Epithelial cell of esophagus (primary cell): Measurements from ENCODE around the gene NELFE.
A peak's percentile ranks its signal among the peaks of the same experiment; 100 is the strongest.

Source experiments
- DNase-seq: peaks from one replicate; pipeline ENCODE4 v3.0.0; 2010; ENCODE audit warnings: low read depth
- H3K4me3 ChIP-seq: 2 replicates; pipeline ENCODE4 v1.5.1; 2011; ENCODE audit warnings: mild to moderate bottlenecking, low read length, control low read depth
- TF ChIP-seq, protein P1 (sequence below): IDR thresholded peaks from 2 replicates; pipeline ENCODE4 v1.5.1; 2011; ENCODE audit warnings: low read depth, mild to moderate bottlenecking, low read length, control low read depth, inconsistent platforms; ENCODE audit not compliant: insufficient read depth; ENCODE audit errors: missing control alignments

NELFE gene

GRCh38 chr6:31947864-31948263, 10.9 kb downstream of the NELFE start:
- H3K4me3 ChIP-seq, result no peak overlapping the region
- TF ChIP-seq, protein P1, sequence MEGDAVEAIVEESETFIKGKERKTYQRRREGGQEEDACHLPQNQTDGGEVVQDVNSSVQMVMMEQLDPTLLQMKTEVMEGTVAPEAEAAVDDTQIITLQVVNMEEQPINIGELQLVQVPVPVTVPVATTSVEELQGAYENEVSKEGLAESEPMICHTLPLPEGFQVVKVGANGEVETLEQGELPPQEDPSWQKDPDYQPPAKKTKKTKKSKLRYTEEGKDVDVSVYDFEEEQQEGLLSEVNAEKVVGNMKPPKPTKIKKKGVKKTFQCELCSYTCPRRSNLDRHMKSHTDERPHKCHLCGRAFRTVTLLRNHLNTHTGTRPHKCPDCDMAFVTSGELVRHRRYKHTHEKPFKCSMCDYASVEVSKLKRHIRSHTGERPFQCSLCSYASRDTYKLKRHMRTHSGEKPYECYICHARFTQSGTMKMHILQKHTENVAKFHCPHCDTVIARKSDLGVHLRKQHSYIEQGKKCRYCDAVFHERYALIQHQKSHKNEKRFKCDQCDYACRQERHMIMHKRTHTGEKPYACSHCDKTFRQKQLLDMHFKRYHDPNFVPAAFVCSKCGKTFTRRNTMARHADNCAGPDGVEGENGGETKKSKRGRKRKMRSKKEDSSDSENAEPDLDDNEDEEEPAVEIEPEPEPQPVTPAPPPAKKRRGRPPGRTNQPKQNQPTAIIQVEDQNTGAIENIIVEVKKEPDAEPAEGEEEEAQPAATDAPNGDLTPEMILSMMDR, result no peak
- no peak for DNase-seq

GRCh38 chr6:31947070-31947675, 11.6 kb downstream of the NELFE start:
- no peak for DNase-seq
- TF ChIP-seq, protein P1, result no peak

DNA sequence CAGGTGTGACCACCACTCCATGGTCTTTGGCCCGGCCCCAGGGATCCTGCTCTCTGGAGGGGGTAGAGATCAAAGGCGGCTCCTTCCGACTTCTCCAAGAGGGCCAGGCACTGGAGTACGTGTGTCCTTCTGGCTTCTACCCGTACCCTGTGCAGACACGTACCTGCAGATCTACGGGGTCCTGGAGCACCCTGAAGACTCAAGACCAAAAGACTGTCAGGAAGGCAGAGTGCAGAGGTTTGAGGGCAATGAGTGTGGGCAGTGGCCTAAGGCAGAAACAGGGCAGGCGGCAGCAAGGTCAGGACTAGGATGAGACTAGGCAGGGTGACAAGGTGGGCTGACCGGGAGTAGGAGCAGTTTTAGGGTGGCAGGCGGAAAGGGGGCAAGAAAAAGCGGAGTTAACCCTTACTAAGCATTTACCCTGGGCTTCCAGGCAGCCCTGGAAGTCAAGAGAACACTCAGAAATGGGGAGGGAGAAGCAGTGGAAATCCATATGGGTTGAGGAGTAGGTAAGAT, 12.3 kb downstream of the NELFE start:
- DNase-seq, result no peak
- TF ChIP-seq, protein P1, result no peak
- H3K4me3 ChIP-seq, result no peak overlapping the region

More at GRCh38 chr6:31947070-31947675, 11.6 kb downstream of the NELFE start:
- no peak overlapping the region for H3K4me3 ChIP-seq

DNA sequence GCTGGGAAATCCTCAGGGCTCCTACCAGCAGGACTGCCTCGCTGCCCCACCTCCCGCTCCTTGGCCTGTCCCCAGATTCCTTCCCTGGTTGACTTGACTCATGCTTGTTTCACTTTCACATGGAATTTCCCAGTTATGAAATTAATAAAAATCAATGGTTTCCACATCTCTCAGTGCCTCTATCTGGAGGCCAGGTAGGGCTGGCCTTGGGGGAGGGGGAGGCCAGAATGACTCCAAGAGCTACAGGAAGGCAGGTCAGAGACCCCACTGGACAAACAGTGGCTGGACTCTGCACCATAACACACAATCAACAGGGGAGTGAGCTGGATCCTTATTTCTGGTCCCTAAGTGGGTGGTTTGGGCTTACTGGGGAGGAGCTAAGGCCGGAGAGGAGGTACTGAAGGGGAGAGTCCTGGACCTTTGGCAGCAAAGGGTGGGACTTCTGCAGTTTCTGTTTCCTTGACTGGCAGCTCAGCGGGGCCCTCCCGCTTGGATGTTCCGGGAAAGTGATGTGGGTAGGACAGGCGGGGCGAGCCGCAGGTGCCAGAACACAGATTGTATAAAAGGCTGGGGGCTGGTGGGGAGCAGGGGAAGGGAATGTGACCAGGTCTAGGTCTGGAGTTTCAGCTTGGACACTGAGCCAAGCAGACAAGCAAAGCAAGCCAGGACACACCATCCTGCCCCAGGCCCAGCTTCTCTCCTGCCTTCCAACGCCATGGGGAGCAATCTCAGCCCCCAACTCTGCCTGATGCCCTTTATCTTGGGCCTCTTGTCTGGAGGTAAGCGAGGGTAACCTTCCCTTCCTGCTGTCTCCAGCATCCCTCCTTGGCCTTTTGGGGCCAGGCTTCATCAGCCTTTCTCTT, 13.0 kb downstream of the NELFE start, which contains the start of gene CFB:
Gene CFB, plus strand, starts transcription at position 589 of the 863 bp plus-strand sequence. Its CDS starts 127 bp downstream, at position 716.
- no peak within 1 kb of the TSS for H3K4me3 ChIP-seq
- DNase-seq, result peak; percentile 91
- TF ChIP-seq, protein P1, result no peak

DNA sequence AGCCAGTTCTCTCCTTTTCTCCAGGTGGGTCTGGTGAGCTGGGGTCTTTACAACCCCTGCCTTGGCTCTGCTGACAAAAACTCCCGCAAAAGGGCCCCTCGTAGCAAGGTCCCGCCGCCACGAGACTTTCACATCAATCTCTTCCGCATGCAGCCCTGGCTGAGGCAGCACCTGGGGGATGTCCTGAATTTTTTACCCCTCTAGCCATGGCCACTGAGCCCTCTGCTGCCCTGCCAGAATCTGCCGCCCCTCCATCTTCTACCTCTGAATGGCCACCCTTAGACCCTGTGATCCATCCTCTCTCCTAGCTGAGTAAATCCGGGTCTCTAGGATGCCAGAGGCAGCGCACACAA, 13.6 kb downstream of the NELFE start:
- TF ChIP-seq, protein P1, result no peak
- DNase-seq, result no peak
- H3K4me3 ChIP-seq, result no peak overlapping the region

- TF ChIP-seq, protein P1, result no peak
- no peak overlapping the region for H3K4me3 ChIP-seq
- DNase-seq, result no peak
These were observed 15.0 kb downstream of the NELFE start for GRCh38 chr6:31943742-31944141.
